NOMO-1 treated with DMSO at 0.1 percent for 48 hours (cell line): ENCODE measurements around the gene JAKMIP1.

Experiments used
- DNase-seq: peaks from one replicate; lab custom pipeline; 2025; ENCODE audit not compliant: unreplicated experiment; lab: John Stamatoyannopoulos, UW

Gene JAKMIP1

DNA sequence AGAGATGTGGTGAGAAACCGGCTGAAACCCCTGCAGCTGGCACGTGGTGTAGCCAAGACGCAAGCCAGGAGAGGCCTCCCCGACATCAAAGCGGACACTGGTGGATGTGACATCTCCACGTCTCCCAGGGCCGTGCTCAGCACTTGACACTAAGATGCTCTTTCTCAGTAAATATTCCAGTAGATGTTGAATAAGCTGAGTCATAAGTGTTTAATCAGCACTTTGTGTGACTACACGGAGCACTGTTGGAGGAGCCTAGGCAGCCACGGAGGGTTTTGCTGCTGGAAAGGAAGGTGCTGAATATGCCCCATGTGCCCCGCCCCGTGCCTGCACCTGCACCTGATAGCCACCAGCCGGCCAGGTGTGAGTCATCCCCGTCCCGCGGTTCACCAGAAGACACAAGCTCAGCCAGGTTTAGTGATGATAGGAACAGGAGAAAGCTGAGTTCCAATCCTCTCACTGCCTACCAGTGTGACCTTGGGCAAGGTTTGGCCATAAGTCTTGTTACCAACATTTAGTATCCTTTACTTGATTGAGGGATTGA, 153.1 kb downstream of the JAKMIP1 start:
- no peak for DNase-seq

DNA sequence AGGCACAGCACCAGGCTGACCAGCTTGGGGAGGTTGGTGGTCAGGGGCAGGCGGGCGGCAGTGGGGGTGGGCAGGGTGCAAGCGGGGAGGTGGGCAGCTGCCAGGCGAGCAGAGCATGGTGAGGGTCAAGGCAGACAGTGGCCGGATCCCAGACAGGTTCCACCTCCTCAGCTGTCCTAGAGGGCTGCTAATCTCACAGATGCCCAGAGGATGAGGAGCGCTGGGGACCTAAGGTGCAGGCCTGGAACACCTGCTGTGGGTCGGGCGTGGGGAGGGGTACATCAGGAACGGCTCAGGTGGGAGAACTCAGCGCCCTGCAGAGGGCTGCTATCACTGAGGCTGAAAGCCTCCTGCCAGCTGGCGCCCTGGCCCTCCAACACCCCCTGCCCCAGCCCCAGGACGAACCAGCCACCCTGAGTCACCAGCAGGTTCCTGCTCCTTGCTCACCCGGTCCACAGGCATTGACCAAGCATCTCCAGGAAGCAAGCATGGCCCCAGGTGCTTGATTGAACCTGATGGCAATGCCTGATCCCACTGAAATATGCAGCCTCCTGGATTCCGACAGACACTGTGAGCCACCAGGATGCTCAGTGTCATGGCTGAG, 153.7 kb downstream of the JAKMIP1 start:
- no peak for DNase-seq

DNA sequence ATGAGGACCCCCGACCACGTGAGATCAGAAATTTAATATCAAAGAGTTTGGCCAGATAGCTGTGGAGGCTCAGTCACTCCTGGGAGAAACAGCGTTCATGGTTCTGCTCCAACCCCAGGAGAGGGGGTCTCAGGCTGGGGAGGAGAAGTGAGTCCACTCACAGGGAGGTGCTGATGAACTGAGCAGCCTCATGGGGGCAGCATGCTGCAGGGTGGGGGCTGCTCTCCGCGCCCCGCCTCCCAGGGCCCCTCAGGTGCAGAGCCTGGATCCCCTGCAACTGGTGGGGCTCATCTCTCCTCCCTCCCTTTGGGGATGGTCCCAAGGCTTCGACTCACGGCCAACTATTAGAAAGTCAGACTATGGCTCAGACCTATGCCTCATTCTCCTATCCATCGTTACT, 155.5 kb downstream of the JAKMIP1 start:
- DNase-seq = no peak

DNA sequence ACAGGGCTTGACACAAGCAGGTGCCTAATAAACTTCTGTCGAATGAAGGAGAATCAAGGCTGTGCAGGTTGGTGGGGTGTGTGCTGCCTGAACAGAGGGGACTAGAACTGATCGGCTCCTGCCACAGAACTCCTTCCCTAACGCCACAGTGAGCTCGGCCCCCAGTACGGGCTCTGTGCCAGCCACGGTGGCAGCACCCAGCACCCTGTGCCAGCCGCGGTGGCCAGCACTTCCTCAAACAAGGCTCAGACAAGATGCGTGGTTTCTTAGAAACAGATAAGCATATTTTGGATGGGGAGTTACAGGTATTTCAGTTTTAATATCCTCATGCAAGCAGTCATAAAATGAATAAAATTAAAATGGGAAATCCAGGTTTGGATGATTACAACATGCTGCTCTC, 156.1 kb downstream of the JAKMIP1 start:
- DNase-seq = no peak

DNA sequence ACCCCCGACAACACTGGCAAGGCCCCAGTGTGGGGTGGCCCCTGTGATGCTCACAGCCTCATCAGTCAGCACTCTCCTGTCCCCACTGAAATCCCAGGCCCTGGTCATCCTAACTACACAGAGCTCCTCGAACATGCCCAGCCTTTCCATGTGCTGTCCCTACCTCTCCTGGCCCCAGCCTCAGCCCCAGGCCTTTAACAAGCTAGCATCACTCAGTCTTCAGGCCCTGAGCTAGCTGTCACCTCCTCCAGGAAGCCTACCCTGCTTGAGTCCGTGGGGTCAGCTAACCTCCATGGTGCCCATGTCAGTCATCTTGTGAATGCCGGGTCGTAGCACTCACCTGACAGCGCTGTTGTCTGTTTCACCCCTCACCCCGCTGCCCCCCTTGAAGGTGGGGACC, 156.5 kb downstream of the JAKMIP1 start:
- no peak for DNase-seq

DNA sequence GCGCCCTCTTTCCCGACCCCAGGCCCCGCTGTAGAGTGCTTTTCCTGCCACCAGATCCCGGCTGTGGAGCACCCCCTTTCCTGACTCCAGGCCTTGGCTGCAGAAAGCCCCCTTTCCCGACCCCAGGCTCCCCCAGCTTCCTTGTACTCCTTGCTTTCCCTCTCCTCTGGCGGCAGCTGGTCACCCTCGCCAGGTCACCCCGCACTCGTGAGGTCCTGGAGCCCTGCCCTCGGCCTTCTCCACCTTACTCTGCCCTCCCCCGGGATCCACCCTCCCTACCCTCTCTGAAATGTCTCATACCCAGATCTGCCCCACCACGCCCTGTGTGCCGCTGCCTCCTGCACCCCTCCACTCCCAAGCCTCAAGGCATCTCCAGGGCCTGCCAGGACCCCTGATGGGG, 157.2 kb downstream of the JAKMIP1 start:
- no peak for DNase-seq

DNA sequence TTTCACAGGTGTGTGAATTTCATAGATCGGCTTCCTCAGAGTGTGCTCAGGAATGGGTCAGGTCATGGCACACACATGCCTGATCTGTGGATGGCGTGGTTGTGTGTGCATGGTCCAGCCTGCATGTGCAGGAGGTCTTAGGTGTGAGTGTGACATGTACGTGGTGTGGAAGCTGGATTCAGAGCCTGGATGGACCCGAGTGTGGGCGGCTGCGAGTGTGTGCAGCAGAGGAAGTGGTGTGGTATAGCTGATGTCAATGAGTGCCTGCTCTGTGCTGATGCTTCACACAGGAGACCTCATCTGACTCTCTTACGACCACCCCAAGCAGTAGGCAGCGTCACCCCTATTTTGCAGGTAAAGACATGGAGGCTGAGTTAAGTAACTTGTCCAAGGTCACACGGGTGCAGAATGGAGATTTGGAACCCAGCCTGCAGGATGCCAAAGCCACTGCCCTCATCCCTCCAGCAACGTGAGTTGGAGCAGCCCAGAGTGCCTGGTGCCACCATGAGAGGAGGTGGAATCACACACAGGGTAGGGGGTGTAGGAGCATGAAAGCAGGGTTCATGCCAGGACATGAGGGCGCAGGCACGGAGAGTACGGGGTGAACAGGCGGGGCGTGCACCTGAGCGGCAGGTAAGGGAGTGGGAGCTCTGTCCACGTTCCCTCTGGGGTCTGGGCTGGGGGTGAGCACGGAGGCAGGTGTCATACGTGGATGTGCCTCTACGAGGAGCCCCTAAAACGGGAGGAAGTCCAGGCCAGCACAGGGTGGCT, 157.9 kb downstream of the JAKMIP1 start:
- no peak for DNase-seq

DNA sequence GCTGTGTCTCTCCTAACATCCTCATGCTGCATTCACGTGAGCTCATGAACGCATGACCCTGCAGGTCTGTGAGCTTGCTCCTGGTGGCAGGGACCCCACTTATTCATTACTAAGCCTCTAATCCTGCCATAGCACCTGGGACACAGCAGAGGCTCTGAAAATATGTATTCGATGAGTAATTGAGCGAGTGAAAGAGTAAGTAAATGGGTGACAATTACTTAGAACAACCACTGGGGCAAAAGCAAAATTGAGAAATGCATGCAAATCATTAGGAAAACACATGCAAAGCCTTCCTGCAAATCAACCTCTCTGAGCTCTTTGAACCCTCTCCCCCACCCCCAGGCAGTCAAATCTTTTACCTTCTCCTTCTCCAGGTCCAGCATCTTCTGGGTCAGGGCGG, 158.5 kb downstream of the JAKMIP1 start:
- DNase-seq = no peak

DNA sequence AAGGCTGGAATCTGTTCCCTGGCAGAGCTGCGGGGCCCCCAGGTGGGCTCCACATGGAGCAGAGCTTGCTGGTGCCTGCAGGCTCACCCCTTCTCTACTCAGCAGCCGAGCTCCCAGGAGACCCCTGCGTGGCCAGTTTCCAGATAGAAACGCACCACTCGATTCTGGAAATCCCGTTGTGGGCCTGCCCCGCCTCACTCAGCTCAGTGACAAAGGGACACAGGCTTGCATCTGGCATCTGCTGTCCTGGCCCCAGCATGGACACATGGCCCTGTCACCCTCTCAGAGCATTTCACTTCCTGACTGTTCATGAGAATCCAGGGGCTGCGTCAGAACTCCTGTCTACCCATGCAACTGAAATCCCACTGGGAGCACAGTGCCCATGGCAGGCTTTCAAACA, 161.6 kb downstream of the JAKMIP1 start:
- no peak for DNase-seq

DNA sequence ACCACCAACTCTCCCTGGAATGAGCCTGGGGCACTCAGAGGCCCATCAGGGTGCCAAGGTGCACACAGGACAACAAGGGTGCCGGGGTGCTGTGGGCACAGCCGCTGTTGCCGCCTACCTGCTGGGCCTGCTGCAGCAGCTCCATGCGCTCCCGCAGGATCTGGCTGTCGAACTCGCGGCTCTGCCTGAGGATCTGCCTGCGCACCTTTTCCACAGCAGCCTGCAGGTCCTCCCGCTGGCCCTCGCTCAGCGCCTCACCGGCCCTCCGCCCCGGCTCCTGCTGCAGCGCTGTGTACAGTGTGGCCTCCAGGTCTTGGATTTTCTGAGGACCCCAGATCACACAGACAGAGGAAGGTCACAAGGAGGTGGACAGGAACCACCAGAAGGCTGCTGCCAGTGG, 164.6 kb downstream of the JAKMIP1 start:
- no peak for DNase-seq

DNA sequence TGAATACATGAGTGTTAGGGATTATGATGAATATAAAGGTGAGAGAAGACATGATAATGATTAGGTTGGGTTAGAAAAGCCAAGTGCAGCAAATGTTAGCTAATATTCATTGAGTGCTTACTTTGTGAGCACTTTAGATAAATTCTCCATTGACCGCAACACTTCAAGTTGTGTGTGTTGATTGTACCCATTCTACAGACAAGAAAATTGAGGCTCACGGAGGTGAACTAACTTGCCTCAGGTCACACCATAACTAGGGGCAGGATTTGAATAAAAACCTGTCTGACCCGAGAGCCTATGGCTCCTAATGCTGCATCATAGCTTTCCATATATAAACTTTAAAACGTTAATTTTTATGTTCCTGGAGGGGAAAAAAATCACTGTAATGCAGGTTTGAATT, 167.0 kb downstream of the JAKMIP1 start:
- no peak for DNase-seq

DNA sequence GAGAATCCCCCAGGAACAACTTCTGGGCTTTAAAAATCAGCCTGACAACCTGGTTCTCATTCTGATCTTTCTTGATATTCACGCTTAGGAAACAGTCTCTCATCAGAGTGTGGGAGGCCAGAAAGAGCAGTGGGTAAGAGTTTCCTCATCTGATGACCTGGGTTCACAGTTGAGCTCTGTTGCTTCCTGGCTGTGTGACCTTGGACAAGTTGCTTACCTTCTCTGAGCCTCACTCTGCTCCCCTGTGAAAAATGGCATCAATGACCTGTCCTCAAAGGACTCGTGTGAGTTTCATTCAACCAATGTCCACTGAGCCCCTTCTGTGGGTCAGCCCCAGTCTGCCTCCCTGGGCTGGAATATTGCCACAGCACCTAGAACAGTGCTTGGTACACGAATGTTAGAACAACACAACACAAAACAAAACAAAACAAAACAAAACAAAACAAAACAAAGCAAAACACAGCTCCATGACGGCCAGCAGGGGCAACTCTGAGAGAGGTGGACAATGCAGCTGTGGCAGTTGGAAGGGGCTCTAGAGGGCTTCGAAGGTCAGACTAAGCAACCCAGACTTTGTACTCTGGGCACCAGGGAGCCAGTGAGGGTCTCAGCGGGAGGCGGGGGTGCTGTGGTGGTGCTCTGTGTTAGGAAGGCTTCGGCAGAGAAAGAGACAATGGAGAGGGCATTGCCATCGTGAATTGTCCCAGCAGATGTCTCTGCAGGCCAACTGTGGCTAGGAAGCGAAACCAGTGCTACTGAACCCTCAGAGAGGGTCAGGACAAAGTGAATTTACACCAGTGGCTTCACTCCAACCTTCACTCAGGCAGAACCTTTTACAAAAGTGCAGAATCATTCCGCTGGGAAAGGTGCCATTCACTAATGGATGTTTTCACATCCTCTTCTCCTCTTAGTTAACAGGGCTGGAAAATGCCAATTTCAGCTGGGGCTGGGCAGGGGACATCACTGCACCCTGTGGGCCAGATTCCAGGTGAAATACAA, 167.8 kb downstream of the JAKMIP1 start:
- no peak for DNase-seq

DNA sequence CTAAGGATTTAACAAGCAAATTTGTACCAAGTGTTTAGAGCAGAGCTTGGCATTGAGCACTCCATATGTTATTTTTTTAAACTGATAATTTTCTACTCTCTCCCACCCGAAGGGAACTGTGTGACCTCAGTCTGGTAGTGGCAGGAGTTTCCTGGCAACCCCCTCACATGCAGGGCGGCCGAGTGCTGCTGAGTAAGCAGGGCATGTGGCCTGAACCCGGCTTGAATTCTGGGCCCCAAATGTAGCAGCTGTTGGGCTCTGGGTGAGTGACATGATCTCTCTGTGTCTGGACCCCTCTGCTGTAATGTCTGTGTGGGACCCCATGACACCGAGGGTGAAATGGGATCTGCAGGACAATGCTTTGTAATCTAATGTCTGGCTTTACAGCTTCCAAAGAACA, 168.5 kb downstream of the JAKMIP1 start:
- DNase-seq = no peak

DNA sequence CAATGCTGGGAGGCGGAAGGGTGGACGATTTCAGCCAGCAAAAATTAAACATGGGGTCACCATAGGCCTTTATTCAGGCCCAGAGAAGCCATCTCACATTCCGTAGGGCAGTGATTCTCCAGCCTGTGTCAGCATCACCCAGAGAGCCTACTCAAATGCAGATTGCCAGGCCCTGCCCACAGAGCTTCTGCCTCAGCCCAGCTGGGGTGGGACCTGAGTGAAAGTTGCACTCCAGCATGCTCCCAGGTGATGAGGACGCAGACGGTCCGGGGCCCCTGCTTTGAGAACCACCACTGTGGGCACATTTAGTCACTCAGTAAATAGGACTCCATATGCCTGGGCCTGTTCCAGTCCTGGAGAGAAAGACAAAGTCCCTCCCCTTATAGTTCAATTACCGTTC, 169.7 kb downstream of the JAKMIP1 start:
- no peak for DNase-seq

DNA sequence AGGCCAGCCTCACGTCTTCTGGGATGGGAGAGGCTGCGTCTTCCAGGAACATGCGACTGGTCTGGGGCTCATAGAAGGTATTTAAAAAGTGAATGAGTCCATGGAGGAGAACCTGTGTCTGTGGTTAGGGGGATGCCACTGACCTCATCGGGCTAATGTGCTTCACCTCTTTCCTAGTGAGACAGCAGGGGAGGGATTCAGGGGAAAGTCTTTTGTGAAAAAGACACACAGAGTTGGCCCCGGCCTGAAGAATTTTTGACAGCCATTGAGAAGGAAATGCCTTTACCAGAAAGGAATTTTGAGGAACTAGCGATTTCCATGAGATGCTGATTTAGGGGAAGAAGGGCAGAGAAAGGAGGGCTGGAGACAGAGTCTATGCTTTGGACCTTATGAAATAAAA, 171.1 kb downstream of the JAKMIP1 start:
- no peak for DNase-seq

DNA sequence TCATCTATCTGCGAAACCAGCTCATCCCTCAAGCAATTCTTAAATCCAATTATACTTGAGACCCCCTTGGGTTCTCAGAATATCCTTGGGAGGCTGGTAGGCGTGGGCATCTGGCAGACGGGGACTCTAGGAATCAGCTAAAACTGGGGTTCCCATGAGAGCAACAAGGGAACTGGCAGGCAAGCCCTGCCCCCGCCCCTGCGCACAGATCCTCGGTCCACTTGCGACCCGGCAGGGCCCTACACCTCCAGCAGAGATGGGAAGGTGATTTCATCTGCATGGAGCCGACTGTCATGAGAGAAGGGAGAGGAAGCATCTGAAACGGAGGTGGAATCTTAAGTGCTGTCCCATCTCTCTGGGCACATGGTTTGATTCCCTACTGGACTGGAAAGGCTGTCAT, 172.2 kb downstream of the JAKMIP1 start:
- DNase-seq = no peak

DNA sequence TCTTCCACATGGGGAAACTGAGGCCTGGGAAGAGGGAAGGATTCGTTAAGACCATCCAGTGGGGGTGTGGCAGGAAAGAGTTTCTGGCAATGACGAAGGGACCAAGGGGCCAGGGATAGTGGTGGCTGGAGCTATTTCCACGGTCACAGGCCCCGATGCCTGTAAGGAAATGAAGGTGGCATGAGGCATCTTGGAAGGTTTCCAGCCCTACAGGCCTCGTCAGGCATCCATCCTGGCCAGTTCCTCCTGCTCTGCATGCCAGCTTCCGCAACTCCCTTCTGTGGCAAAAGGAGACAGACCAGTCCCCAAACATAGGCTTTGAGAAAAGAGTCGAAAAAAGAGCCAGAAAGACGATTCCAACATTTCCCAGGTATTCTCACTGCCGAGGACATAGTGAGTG, 173.0 kb downstream of the JAKMIP1 start:
- no peak for DNase-seq

DNA sequence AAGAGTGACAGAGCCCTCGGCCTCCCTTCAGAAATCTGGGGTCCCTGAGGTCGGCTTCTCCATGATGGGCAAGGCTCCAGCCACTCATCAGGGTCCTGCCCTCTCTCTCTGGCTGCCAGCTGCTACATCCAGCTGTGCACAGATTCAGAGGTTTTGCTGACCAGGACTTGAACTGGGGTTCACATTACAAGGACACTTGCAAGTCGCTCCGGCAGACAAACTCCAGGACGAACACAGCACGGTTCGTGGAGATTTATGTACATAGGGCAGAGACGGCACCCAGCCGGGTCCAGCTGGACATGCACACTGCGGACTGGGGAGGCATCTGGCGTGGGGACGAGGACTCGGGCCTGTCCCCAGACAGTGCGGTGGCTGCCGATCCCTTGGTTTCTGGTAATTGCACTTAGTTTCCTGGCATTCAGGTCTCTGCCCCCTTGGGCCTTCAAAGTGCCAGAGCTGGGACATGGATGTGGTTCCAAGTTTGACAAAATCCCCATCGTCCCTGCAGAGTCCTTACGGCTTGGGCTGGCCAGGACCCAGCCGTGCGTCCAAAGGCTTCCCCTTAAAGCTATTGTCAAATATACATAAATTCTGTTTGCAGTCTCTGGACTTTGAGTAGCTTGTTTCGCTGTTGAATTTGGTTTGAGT, 175.9 kb downstream of the JAKMIP1 start:
- no peak for DNase-seq

DNA sequence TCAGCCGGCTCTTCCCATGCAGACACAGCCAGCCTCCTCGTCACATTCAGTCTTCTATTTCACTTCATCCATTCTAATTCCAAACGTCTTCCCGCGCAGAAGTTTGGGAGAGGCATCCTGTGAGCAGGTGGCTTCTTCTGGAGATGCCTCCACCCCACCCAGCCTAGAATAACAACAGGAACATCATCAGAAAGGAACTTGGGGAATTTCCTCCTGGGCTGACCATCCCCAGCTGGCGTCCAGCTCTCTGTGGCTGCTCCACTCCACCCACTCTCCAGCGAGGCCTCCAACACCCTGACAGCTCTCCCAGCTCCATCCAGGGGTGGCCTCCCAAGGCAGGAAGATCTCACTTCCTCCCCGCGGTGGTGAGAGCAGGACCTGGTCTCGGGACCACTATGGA, 176.6 kb downstream of the JAKMIP1 start:
- DNase-seq = no peak

DNA sequence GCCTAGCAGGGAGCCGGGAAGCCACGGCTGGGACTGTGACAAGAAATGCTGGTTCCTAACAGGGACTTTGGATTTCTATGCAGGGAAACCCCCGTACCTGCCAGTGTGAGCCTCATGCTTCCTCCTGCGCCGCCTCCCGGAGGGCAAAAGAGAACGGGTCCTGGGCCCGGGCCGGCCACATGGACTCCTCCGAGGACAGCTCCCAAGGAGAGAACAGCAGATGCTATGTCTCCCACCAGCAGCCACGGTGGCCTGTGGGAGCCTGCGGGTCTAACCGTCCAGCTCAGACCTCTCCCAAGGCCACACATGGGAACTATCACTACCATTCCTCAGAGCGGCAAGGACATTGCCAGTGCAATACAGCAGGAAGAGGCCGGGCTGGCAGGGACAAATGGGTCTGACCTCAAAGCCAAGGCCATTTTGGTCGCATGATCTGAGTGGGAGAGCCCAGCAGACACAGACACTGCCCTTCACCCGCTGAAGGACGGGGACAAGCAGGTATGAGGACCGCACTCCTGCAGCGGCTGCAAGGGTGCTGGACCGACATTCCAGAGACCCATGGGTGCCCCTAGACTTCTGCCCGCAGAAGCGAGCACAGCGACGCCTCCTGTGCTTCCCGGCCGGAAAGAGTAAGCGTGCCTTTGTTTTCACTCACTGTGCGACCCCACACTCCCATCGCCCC, 177.6 kb downstream of the JAKMIP1 start:
- no peak for DNase-seq
